HG03045 (cell line): ENCODE data around the gene VAV3.

Experiments used
- ATAC-seq: cut with Tn5 transposase; IDR thresholded peaks from one replicate; pipeline ENCODE4 v1.9.1; 2021; ENCODE audit warnings: mild to moderate bottlenecking, moderate library complexity; ENCODE audit not compliant: unreplicated experiment

The VAV3 gene

DNA sequence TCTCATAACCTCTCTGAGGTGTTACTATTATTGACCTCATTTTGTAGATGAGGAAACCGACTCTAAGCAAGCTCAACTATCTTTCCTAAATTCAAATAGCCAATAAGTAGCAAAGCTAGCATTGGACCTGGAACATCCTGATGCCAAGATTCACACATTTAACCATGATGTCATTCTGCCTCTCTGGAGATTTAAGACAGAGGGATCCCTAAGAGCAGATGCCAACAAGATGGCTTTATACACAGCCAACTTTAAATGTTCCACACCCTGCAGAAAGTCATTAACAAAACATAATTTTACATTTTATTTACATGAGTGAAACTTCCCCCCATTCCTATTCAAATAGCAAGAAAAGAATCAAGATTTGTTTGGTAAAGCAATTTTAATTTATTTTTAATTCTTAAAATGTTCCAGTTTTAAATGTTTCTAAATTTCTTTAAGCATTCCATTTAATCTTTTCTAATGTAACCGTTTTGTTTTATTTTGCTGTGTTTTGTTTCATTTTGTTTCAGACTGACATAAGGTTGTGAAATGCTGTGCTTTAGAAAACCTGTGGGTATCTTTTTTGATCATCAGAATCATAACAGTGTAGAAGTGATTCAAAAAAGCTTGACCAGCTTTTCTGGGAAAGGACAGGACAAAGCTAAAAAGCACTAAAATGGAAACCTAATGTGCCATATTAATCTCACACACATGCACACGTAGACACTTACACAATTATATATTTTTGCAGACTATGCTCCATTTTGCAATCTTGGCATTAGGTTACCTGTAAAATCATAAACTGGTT lies 7.6 kb upstream of the VAV3 start:
- ATAC-seq, result no peak

DNA sequence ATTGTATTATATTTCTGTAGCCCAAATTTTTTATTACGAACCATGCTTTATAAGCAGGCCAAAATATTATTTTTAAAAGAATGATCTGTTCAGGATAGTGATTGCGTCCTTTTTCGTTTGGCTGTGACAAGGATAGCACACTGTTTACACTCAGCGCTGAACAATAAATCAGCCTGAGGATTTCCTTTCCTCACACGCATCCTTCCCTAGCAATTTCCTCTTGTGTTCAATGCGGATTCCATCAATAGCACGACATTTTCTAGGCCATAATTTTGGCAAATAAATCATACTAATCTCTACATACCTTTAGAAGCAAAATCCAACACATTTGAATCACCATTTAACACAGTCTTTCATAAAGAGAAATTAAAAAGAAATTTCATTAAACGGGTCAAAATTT lies 1.6 kb upstream of the VAV3 start:
- no peak for ATAC-seq

DNA sequence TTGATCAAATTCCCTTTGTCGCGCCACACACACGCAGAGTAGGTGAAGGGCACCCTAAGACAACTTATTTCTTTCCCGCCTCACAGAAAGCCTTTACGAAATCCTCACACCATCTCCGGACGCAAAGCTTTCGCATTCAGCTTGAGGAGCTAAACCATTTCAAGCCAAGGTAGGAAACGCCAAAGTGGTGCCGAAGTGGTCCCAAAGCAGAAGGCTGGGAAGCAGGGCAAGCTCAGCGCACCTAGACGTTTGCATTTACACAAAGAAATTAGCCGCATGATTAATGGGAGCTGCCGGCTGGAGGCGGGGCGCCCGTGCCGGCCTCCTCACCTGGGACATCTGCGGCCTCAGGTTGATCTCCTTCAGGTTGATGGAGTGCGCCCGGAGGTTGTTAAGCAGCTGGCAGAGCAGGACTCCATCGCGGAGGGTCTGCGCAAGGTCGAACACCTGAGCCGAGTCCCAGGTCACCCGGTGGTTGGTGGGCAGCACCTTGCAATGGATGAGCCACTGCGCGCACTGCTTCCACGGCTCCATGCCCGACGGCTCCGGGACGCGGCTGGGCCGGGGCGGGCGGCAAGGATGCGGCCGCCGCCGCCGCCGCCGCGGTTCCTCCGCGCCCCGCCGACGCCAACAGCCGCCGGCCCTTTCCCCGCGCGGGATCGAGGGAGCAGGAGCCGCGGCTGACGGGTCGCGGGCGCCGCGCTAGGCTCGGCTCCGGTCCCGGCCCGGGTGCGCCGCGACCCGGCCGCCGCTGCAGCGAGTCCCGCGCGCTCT lies 457 bp downstream of the VAV3 start:
- ATAC-seq, result no peak

DNA sequence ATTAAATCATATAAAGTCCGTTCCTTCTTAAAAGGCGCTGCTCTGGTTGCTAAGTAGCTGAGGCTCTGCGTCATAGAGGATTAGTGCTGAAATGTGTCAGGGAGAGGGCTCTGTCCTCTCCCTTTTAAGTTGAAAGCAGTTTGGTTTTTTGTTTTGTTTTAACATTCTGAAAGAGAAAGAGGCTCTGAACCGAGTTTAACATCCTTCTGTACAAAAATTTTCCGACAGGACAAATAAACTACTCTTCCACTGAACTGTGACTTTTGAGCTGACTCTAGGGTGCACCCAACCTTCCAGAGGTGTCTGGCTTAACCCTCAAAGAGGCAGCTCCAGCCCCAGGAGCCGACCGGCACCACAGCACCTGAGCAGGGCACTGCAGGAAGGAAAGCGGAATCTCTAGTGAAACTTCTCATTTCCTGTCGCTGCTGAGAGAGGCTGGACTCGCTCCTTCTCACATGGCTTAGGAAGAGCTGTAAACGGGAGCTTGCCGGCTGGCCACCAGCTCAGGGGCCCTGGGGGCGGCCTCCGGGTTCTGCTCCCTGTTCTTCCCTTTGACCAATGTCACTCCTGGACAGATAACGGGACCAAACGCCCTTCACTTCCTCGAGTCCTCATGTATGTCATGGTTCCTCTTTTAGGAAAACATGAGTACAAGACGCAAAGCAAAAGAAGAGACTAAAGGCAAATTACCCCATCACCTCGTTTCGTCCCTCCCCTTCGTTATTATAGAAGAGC lies 1.2 kb downstream of the VAV3 start:
- peak; percentile 75 for ATAC-seq

DNA sequence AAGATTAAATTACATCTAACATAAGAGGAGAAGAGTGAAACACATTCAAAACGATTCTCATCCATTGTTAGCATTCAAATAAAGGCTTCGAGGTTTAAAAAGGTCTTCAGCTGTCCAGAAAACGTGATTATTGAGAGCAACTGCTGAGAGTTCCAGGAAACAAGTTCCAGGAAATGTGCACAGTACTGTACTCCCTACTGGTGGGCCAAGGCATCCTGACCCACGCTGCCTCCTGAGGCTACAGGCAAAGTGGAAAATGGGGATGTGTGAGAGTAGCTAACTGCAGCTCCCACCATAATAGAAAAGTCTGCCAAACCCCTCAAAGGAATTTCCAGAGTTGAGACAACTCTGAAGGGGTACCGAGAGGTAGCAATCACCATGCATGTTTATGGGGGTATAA lies 2.0 kb downstream of the VAV3 start:
- no peak for ATAC-seq

DNA sequence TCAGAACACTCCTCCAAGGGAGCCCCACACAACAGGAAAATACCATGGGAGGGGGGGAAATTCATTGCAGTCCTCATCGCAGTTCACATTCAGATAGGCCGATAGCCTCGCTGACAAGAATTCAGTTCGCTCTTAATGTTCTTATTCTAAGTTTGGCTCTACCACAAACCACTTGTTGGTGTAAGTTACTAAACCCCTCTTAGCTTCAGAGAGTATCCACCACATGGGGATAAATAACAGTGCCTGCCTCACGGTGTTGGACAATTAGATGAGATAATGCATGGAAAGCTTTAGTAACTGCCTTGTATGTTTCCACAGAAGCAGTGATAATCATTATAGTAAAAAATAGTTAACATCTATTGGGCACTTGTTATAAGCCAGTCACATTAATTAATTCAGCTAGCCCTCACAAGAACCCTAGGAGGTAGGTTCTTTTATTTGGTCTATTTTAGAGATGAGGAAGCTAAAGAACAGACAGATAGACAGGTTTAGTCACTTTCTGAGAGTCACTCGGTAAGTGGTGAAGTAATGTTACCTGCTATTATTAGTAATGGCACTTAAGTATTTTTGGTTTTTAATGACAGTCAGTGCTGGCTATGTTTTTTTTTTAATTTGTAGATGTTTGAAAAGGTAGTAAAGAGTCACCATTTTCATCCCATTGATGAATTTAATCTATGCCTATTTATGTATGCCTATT lies 10.1 kb downstream of the VAV3 start:
- ATAC-seq, result no peak

DNA sequence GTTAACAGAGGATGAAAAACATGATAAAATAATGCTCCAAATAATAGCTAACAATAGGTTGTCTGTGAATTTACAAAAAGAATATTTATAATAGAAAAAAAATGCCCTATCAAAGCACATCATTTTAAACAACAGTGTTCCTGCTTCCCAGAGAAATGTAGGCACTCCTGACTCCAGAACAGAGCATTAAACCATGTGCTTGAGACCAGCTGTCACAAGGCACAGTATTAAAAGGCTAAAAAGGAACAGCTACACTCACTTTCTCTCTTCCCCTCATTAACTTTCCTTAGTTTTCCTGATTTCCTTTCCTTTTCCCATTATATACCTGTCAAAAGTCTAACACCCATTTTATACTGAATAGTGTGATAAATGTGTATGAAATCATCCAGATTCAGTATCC lies 10.9 kb downstream of the VAV3 start:
- ATAC-seq, result no peak

DNA sequence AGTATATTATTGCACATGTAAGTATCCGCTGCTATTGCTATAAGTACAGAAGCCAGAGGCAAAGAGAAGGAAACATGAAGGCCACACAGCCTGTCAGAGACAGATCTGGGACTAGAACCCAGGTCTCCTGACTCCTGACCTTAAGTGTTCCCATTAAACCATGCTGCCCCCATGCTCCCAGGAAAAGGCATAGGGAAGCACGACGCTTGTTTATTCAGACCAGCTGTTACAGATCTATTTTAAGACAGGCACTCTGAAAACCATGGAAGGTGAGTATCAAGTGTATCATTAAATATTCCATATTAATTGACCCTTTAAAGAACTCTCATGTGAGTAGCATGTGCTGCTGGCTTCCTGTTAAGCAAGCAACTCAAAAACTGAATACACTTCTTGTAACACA lies 11.4 kb downstream of the VAV3 start:
- no peak for ATAC-seq

DNA sequence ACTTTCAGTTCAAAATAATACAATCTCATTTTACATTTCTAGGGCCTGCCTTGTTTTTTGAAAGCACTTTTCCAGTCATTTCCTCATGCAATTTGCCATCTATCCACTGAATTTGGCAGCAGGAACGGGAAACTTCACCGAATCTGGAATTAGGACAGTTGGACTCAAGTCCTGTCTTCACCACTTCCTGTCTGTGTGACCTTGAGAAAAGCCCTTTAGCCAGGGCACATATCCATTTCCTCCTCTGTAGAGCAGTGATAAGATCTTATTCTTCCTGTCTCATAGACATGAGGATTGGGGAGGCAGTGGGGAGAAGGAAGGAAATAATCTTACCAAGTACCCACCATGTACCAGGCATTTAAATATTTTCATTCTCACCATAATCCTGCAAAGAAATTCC lies 12.0 kb downstream of the VAV3 start:
- ATAC-seq, result no peak

DNA sequence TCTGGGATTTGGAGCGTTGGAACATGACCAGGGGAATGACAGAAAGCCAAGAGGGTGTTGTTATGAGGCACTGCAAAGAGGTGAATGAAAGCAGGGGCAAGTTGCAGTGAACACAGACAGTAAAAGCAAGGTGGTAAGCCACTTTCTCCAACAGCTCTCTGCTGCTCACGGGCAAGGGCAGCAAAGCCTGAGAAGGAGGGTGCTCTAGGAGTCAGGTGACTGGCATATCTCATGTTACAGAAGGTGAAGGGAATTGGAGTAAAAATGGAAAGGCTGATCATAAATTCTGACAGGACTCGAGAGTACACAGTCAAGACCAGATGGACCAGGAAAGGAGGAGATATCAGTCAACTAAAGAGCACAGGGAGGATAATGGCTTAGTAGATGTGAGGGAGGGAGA lies 14.5 kb downstream of the VAV3 start:
- ATAC-seq, result no peak

DNA sequence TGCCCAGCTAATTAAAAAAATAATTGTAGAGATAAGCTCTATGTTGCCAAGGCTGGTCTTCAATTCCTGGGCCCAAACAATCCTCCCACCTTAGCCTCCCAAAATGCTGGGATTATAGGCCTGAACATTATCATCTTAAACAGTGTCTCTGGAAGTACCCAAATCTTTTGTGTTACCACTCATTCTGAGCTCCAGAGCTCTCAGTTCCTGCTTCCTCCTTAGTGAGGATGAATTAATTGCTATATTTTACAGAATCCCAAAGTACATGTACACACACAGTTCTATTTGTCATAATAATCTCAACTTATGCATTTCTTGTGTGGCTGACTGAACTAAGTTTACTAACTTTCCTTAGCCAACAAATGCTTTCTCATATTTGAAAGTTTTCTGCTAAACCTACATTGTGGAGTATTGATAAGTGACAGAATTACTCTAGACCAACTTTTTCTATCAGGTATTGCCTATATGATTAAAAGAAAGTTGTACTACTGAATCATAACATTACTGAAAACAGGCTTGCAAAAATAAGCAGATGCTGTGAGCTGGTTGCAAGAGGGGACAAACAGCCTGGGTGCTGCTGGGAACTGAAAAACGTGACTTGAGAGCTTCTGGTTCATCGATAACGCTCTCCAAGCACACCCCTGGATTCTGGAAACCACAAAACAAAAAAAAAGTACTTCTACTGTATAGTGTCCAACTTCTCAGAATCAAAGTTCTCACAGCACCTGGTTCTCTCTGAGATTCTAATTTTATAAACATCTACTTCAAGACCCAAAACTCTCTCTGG lies 15.3 kb downstream of the VAV3 start:
- peak; percentile 66 for ATAC-seq

DNA sequence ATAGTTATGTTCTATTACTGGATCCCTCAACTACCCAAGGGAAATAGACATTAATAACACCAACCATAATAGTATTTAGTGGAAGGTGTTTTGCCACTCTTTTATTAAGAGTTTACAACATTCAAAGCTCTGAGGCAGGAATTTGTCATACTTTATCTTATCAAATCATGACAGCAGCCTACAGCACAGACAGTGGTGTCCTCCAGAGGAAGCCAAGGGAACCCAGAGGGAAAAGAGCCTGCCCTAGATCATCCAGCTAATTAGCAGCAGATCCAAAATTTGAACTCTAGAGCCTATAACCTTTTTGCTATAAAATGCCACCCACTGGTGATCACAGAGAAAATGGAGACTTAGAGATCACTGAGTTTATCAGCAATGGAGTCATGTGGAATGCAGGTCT lies 18.2 kb downstream of the VAV3 start:
- ATAC-seq, result no peak

DNA sequence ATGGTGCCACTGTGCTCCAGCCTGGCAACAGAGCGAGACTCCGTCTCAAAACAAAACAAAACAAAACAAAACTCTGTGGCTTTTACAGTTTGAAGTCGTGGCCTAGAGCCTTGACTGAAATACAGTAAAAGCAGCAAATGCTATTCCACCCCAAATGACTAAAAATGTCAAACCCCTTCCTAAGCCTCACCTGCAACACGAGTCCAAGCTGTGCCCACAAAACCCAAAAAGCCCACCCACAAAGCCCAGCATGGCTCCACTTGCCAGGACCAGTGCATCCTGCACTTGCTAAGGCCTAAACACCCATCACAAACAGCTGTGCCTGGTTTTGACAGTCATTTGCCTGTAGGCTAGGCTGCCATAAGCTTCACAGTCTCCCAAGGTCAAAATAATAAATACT lies 21.3 kb downstream of the VAV3 start:
- no peak for ATAC-seq

DNA sequence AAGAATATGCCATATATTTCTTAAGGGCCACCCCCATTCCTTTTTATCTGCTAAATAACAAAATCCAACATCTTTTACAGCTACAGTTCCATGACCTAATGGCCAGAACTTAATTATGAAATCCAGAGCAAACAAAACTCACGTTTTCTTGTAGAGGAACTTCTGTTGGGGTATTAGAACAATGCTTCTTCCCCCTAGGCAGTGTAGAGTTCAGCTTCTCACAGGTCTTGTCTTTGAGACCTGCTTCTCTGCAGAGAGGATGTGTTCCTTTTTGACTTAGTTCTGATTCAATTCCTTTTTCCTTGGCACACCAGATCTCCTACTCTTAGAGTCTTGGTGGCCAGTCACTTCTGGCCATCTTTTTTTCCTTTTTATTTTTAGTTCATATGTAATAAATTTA lies 22.2 kb downstream of the VAV3 start:
- no peak for ATAC-seq

DNA sequence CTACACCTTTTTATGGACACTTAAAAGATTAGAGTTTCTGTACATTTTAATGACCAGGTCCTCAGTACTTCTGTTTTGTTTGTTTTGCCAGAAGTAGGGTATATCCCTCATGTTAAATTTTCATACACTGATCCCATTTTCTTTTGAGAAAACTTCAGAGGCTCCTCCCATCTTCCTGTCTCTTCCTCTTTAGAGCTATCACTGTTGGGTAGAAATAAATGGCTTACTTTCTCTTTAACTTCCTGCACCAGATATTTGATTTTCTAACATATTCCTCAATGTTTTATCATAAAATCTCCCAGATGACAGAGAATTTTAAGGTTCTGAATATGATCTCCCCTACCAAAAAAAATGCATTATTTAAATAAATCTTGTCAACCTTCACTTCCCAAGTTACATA lies 23.4 kb downstream of the VAV3 start:
- no peak for ATAC-seq

DNA sequence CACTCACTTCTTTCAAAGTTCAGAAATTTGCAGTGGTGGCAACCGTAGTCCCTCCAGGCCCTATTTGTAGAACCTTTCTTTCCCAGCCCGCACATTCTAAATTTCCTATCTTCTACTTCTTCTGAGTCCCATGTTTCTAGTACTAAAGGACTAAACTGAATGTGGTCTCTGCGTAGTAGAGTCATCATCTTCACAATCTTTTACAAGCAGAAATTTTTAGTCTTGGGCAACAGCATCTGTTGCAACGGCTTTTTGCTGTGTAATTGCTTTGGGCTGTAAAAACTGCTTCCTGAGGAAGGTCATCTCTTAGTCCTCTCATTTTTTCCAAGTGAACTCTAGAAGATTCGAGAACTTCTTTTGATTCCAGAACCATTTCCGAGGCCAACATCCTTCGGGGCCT lies 23.9 kb downstream of the VAV3 start:
- no peak for ATAC-seq

DNA sequence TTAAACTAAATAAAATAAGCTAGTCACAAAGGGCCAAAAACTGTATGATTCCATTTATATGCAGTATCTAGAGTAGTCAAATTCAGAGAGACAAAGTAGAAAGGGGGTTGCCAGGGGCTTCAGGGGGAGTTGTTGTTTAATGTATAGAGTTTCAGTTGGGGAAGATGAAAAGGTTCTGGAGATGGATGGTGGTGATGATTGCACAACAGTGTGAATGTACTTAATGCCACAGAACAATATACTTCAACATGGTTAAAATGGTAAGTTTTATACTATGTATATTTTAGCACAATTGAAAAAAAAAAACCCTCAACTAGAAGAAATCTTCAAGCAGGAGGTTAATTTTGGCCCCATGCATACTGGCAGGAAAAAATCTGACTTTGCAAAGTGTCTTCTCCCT lies 24.3 kb downstream of the VAV3 start:
- no peak for ATAC-seq

DNA sequence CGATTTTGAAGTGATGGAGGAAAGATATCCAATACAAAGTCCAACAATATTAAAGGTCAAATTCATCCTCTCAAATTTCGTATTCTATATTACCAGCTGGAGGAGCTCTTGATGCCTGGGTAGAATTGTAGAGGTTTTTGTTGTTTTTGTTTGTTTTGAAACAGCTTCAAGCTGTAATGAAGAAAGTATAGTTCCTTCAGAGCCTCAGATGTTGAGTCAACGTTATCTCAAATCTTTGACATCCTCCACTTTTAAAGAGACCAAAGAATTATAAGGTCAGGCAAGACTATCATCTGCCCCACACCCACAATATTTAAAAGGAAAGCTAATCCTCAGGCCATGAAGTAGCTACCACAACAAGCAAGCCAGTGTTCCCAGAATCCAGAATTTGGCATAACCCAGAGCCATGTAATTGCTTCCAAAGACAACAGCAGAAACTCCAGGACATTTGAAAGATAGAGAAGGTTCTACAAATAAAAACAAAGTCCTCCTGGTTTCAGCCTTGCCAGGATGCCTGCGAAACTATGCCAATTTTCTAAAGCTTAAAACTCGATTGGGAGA lies 24.9 kb downstream of the VAV3 start:
- ATAC-seq, result no peak

DNA sequence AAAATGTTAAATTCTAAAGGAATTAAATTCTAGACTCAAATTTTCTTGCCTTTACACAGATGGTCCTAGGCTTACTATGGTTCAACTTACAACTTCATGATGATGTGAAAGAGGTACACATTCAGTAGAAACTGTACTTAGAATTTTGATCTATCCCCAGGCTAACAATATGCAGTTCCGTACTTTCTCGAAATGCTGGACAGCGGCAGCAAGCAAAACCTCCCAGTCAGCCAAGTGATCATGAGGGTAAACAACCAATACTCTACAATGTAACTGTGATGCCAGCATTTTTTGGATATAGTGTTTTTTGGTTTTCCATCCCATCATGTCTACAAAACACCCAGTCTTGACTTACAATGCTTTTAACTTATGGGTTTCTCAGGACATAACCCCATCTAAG lies 25.7 kb downstream of the VAV3 start:
- ATAC-seq, result no peak
